ENCODE measurements around the gene SLC12A3.
A peak's percentile ranks its signal among the peaks of the same experiment; 100 is the strongest.

SLC12A3 gene

DNA sequence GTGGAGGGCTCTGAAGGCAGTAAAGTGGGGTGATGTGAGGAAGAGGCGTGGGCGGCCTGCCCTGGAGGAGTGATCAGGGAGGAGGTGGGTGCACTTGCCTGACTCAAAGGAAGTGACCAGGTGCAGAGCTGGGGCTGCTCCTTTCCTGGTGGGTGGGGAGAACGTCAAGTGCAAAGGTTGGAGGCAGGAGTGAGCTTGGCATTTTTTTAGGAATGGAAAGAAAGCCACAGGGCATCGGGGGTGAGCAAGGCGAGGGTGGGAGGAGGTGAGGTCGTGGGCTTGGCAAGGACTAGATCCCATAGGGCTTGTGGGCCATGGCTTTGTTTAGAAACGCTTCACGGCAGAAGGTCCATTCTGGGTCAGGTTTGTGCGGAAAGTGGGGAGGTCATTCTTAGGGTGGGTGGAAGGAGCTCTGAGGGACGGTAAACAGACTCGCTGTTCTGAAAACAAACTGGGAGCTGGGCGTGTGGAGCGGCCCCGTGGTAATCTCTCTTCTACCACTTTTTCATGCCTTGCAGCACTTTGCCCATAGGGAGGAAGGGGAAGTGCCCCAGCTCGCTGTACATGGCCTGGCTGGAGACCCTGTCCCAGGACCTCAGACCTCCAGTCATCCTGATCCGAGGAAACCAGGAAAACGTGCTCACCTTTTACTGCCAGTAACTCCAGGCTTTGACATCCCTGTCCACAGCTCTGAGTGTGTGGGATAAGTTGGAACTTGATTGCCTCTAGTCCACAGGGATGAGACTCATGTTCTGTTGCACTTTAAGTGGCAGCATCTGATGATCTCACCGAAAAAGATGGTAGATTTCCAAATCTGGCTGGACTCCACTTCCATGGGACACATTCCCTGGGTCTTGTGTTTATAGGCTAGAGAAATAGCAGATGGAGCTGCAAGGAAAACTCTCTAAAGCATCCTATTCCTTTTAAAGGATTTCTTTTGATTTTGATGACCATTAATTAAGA, 48.0 kb downstream of the SLC12A3 start:
- Histone ChIP-seq H3K4me3 (IDR thresholded peaks at IDR 0.05; ENCODE audit: insufficient read depth, low read depth, low read length) (no peak overlapping the region), H3K4me2 (no peak overlapping the region), H3K27me3 (ENCODE audit: insufficient read depth, low read depth) (no peaks in the 10 kb centered on the region), H3K36me3 (ENCODE audit: insufficient read depth) (no peaks in the 10 kb centered on the region), H3K79me2 (ENCODE audit: insufficient read depth, low read depth) (no peaks in the 10 kb centered on the region), H3K27ac (no peak overlapping the region), H3K9ac (no peak overlapping the region), H2AFZ (ENCODE audit: low read depth) (no peak overlapping the region), H3K4me1 (ENCODE audit: low read depth, poor library complexity, severe bottlenecking) (peaks cover 71% of the 10 kb centered on the region), H4K20me1 (ENCODE audit: insufficient read depth) (no peaks in the 10 kb centered on the region)
- TF ChIP-seq, protein P1, sequence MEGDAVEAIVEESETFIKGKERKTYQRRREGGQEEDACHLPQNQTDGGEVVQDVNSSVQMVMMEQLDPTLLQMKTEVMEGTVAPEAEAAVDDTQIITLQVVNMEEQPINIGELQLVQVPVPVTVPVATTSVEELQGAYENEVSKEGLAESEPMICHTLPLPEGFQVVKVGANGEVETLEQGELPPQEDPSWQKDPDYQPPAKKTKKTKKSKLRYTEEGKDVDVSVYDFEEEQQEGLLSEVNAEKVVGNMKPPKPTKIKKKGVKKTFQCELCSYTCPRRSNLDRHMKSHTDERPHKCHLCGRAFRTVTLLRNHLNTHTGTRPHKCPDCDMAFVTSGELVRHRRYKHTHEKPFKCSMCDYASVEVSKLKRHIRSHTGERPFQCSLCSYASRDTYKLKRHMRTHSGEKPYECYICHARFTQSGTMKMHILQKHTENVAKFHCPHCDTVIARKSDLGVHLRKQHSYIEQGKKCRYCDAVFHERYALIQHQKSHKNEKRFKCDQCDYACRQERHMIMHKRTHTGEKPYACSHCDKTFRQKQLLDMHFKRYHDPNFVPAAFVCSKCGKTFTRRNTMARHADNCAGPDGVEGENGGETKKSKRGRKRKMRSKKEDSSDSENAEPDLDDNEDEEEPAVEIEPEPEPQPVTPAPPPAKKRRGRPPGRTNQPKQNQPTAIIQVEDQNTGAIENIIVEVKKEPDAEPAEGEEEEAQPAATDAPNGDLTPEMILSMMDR (conservative IDR thresholded peaks at IDR 0.05; ENCODE audit: low read depth, low read length), result no peak

DNA sequence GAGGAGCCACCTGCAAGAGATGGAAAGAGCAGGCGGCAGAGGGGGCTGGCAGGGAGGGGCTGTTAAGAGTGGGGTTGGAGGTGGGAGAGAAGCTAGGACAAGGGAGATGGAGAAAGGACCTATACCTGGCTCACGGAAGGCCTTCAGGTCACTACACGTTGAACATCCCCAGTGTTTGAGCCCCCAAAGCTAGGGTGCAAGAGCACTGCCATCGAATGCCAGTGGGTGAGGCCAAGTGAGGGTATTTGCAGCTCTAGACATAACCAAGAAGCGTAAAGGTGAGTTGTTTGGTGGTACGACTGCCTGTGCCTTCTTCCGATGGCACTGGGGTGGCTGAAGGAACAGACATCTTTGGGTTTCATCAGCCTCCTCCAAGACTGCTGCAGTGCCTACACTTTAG, 49.9 kb downstream of the SLC12A3 start:
- Histone ChIP-seq H3K36me3 (ENCODE audit: insufficient read depth) (no peaks in the 10 kb centered on the region), H3K27me3 (ENCODE audit: insufficient read depth, low read depth) (no peaks in the 10 kb centered on the region), H2AFZ (ENCODE audit: low read depth) (no peak overlapping the region), H3K27ac (no peak overlapping the region), H4K20me1 (ENCODE audit: insufficient read depth) (no peaks in the 10 kb centered on the region), H3K4me1 (ENCODE audit: low read depth, poor library complexity, severe bottlenecking) (peaks cover 82% of the 10 kb centered on the region), H3K4me3 (IDR thresholded peaks at IDR 0.05; ENCODE audit: insufficient read depth, low read depth, low read length) (no peak overlapping the region), H3K79me2 (ENCODE audit: insufficient read depth, low read depth) (no peaks in the 10 kb centered on the region), H3K9ac (no peak overlapping the region), H3K4me2 (no peak overlapping the region)
- TF ChIP-seq, protein P1 (conservative IDR thresholded peaks at IDR 0.05; ENCODE audit: low read depth, low read length), result no peak

DNA sequence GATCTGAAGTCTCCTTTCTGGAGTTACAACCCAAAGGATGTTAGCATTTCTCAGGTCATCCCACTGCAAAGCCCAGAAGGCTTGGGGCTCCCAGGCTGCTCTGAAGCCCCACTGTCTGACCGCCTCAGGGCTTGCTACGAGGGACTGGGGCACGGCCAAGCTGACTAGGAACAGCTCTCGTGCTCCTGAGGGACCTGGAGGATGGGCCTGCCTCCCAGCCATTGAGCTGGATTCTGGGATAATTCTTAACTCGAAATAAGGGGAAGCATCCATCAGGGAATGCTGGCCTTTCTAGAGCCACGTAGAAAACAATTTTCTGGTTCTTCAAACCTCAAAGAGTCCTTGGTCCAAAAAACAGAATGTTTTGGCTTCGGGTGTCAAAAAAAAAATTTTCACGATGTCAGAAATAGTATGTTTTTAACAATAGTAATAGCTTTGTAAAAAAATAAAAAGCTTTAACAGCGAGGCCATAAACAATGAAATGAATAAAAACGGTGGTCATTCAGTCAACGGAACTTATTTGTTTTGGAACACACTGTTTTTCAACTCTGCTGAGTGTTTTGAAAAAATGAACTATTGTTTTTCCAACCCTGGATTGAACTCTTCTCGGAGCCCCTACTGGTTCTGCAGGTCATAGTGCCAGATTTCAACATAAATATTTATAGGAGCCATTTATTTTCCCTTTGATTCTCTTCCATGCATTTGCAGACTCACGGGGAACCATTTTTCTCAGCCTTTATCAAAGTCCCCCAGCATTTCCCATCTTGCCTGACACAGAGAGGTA, 50.5 kb downstream of the SLC12A3 start:
- H2AFZ ChIP-seq (ENCODE audit: low read depth), result no peak overlapping the region; the same call in 1 of the 2 replicates
- H3K4me2 ChIP-seq, result peak overlapping the region; percentile 95
- H4K20me1 ChIP-seq (ENCODE audit: insufficient read depth), result no peaks in the 10 kb centered on the region
- H3K4me1 ChIP-seq (ENCODE audit: low read depth, poor library complexity, severe bottlenecking), result peaks cover 82% of the 10 kb centered on the region
- no peak overlapping the region for H3K9ac ChIP-seq
- TF ChIP-seq, protein P1 (conservative IDR thresholded peaks at IDR 0.05; ENCODE audit: low read depth, low read length), result no peak
- H3K79me2 ChIP-seq (ENCODE audit: insufficient read depth, low read depth), result no peaks in the 10 kb centered on the region
- H3K27me3 ChIP-seq (ENCODE audit: insufficient read depth, low read depth), result no peaks in the 10 kb centered on the region
- H3K4me3 ChIP-seq (IDR thresholded peaks at IDR 0.05; ENCODE audit: insufficient read depth, low read depth, low read length), result no peak overlapping the region
- no peaks in the 10 kb centered on the region for H3K36me3 ChIP-seq (ENCODE audit: insufficient read depth)
- H3K27ac ChIP-seq, result peak overlapping the region; percentile 84; the same call in 1 of the 2 replicates

- no peaks in the 10 kb centered on the region for H4K20me1 ChIP-seq (ENCODE audit: insufficient read depth)
- no peaks in the 10 kb centered on the region for H3K36me3 ChIP-seq (ENCODE audit: insufficient read depth)
- H3K4me2 ChIP-seq, result peak overlapping the region; percentile 95
- TF ChIP-seq, protein P1 (conservative IDR thresholded peaks at IDR 0.05; ENCODE audit: low read depth, low read length), result no peak
- no peak overlapping the region for H3K4me3 ChIP-seq (IDR thresholded peaks at IDR 0.05; ENCODE audit: insufficient read depth, low read depth, low read length)
- H3K27ac ChIP-seq, result peak overlapping the region; percentile 84
- H3K9ac ChIP-seq, result peak overlapping the region; percentile 60
- H2AFZ ChIP-seq (ENCODE audit: low read depth), result peak overlapping the region; percentile 54
- no peaks in the 10 kb centered on the region for H3K79me2 ChIP-seq (ENCODE audit: insufficient read depth, low read depth)
- H3K4me1 ChIP-seq (ENCODE audit: low read depth, poor library complexity, severe bottlenecking), result peaks cover 71% of the 10 kb centered on the region
- H3K27me3 ChIP-seq (ENCODE audit: insufficient read depth, low read depth), result no peaks in the 10 kb centered on the region
Observed at GRCh38 chr16:56916571-56917403, 51.8 kb downstream of the SLC12A3 start.
